ENCODE results near the gene SPARCL1. TPM values are rescaled to one million over a fixed set of nuclear protein-coding genes. Genes with fewer than 3 reads are reported as not detected.

SPARCL1 gene
- total RNA-seq, 1 donor from 2014 or later = not detected

DNA sequence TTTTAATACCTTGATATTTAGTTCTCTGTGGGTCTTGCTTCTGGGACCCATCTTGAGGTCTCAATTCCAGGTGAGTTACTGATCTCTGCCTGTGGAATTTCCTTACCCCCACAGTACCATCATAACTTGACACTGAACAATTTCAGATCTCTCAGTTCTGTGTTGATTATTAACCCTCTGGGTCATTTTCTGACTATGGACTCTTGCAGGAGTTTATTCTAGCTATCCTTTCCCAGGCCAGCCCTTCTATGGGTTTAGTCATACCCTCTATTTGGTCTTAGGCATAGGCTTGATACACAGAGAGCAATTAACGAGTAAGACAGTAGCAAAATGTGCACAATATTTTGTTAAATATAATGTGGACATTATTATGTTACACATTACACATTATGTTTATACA is 3.7 kb upstream of the SPARCL1 start:
- DNase-seq (ENCODE audit: low read depth) (no peak), FAIRE-seq (no peak)
- TF ChIP-seq, protein P1, sequence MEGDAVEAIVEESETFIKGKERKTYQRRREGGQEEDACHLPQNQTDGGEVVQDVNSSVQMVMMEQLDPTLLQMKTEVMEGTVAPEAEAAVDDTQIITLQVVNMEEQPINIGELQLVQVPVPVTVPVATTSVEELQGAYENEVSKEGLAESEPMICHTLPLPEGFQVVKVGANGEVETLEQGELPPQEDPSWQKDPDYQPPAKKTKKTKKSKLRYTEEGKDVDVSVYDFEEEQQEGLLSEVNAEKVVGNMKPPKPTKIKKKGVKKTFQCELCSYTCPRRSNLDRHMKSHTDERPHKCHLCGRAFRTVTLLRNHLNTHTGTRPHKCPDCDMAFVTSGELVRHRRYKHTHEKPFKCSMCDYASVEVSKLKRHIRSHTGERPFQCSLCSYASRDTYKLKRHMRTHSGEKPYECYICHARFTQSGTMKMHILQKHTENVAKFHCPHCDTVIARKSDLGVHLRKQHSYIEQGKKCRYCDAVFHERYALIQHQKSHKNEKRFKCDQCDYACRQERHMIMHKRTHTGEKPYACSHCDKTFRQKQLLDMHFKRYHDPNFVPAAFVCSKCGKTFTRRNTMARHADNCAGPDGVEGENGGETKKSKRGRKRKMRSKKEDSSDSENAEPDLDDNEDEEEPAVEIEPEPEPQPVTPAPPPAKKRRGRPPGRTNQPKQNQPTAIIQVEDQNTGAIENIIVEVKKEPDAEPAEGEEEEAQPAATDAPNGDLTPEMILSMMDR (IDR thresholded peaks at IDR 0.05; ENCODE audit: insufficient read depth, low read length, severe bottlenecking) = no peak
- H3K4me3 ChIP-seq (ENCODE audit: low read depth, low read length) = no peak overlapping the region
- no peaks in the 10 kb centered on the region for H3K36me3 ChIP-seq (ENCODE audit: control insufficient read depth, insufficient read depth, low read length)
- no peaks in the 10 kb centered on the region for H3K27me3 ChIP-seq (ENCODE audit: control insufficient read depth, insufficient read depth, low read length)

DNA sequence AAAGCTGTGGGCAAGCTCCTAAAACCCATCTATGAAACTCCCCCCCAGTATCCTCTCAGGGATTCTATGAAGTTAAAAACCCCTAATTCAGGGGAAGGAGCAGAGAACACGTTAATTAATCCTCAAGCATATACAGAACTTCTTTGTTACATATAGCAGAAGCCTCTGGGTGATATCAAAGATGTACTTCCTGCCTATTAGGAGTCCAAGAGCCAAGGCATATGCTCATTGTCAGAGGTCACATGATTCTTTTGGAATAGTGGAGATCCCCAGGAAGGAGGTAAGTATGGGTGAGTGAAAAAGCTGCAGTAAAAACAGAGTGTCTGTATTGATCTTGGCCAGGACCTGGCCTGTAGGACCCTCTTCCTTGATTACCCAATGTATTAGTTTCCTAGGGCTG is 2.9 kb upstream of the SPARCL1 start:
- FAIRE-seq = no peak
- no peak for DNase-seq (ENCODE audit: low read depth)
- H3K36me3 ChIP-seq (ENCODE audit: control insufficient read depth, insufficient read depth, low read length) = no peaks in the 10 kb centered on the region
- TF ChIP-seq, protein P1 (IDR thresholded peaks at IDR 0.05; ENCODE audit: insufficient read depth, low read length, severe bottlenecking) = no peak
- H3K4me3 ChIP-seq (ENCODE audit: low read depth, low read length) = no peak overlapping the region
- H3K27me3 ChIP-seq (ENCODE audit: control insufficient read depth, insufficient read depth, low read length) = no peaks in the 10 kb centered on the region

DNA sequence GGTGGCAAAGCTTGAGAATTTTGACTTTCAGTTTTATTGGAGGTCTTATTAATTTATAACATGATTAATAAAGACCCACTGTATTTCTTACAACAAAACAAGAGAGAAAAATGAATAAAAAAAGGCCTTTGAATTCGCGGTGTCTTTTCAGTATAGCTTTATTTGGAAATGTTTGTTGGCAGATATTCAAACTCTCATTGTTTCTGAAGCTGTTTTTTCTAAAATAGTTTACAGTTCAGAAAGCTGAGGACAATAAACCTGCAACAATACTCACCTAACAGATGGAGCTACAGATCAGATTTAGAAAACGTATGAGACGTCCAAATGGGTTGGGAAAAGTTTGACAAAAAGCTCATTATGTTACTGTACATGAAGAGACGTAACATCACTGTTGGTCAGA is 2.4 kb upstream of the SPARCL1 start:
- Histone ChIP-seq H3K4me3 (ENCODE audit: low read depth, low read length) (no peak overlapping the region), H3K36me3 (ENCODE audit: control insufficient read depth, insufficient read depth, low read length) (no peaks in the 10 kb centered on the region)
- no peak for FAIRE-seq

DNA sequence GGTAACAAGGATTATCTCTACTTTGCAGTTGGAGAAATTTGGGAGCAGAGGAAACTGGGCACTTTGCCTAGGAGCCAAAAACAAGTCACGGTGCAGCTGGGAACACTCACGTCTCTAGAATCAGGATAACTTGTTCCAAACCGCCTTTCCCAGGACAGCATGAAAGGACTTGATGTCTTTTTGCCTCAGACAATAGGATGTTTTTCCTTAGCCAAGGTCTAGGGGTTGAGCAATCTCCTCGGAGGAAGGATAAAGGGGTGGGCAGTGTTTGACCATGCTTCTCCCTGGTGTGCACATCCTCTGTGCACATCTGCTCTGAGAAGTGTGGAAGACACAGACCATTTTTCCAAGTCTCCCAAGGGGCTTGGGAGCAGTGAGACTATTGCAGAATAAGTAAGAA is 1.7 kb upstream of the SPARCL1 start:
- peak; percentile 94 for DNase-seq (ENCODE audit: low read depth)
- Histone ChIP-seq H3K27me3 (ENCODE audit: control insufficient read depth, insufficient read depth, low read length) (no peaks in the 10 kb centered on the region), H3K36me3 (ENCODE audit: control insufficient read depth, insufficient read depth, low read length) (no peaks in the 10 kb centered on the region), H3K4me3 (ENCODE audit: low read depth, low read length) (no peak overlapping the region)
- FAIRE-seq = peak; percentile 91
- TF ChIP-seq, protein P1 (IDR thresholded peaks at IDR 0.05; ENCODE audit: insufficient read depth, low read length, severe bottlenecking) = no peak

More for the DNA sequence above, 2.4 kb upstream of the SPARCL1 start:
- TF ChIP-seq, protein P1 (IDR thresholded peaks at IDR 0.05; ENCODE audit: insufficient read depth, low read length, severe bottlenecking) = no peak
- H3K27me3 ChIP-seq (ENCODE audit: control insufficient read depth, insufficient read depth, low read length) = no peaks in the 10 kb centered on the region
- no peak for DNase-seq (ENCODE audit: low read depth)

DNA sequence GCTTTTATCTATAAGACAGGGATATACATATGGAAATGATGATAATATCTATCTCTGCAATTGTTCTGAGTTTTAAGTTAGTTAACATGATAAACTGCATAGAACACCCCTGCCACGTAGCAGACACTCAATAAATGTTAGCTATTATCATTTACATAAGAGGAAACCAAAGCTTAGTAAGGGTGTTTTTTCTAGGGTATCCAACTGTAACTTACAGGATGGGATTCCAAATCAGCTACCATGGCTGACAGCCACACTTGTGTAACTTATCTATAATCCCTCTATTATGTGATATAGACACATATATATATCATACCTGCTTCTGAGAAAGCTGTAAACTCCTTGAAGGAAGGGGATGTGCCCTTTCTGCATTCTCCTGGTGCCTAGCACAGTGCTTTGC is 1.1 kb upstream of the SPARCL1 start:
- FAIRE-seq (no peak), DNase-seq (ENCODE audit: low read depth) (no peak)
- Histone ChIP-seq H3K27me3 (ENCODE audit: control insufficient read depth, insufficient read depth, low read length) (no peaks in the 10 kb centered on the region), H3K36me3 (ENCODE audit: control insufficient read depth, insufficient read depth, low read length) (no peaks in the 10 kb centered on the region), H3K4me3 (ENCODE audit: low read depth, low read length) (no peak overlapping the region)
- TF ChIP-seq, protein P1 (IDR thresholded peaks at IDR 0.05; ENCODE audit: insufficient read depth, low read length, severe bottlenecking) = no peak

DNA sequence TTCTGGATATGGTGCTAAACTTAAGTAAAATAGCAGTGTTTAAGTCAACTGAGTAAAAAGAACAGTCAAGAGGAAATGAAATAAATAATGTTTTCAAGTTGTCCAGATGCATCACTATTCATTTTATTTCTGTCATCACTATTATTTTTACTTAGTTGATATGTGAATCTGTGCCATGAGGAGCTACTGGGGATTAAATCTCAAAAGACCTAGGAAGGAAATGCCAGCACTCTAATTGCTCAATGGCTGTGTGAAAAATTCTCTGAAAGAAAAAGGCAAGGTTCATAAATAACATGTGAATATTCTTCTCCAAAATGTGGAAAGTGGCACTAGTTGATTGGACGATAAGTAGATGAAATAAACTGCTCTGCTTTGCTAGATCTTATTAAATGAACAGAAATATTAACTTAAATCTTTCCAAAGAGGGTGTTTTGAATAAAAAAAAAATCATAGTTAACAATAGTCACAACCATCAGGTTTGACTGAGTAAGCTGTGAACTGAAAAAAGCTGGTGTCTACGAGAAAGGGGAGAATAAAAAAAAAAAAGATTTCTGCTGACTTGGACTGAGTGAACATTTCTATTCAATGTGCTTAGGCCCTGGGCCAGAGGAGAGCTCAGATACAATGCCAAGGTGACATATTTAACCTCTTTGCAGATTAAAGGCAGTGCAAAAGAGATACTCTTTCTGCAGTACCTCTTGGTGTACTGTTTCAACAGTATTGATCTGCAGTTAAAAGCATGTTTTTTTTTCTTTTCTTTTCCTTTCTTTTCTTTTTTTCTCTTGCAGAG is 1.6 kb downstream of the SPARCL1 start:
- Histone ChIP-seq H3K27me3 (ENCODE audit: control insufficient read depth, insufficient read depth, low read length) (no peaks in the 10 kb centered on the region), H3K4me3 (ENCODE audit: low read depth, low read length) (no peak overlapping the region), H3K36me3 (ENCODE audit: control insufficient read depth, insufficient read depth, low read length) (no peaks in the 10 kb centered on the region)
- DNase-seq (ENCODE audit: low read depth) = no peak
- FAIRE-seq = no peak
- TF ChIP-seq, protein P1 (IDR thresholded peaks at IDR 0.05; ENCODE audit: insufficient read depth, low read length, severe bottlenecking) = no peak

All from bronchial epithelial cell (primary cell).